Fibroblast of mammary gland (primary cell): Measurements from ENCODE around the gene CLPX.
A peak's percentile ranks its signal among the peaks of the same experiment; 100 is the strongest.

ENCODE experiments used
- DNase-seq: peaks from one replicate; pipeline ENCODE4 v3.0.0-alpha.2; 2010; ENCODE audit warnings: low read depth
- H3K4me3 ChIP-seq: 2 replicates; pipeline ENCODE4 v1.5.1; 2011; ENCODE audit warnings: low read depth, mild to moderate bottlenecking, low read length, moderate library complexity; ENCODE audit not compliant: control insufficient read depth
- TF ChIP-seq, protein P1 (sequence below): conservative IDR thresholded peaks from 2 replicates; pipeline ENCODE4 v1.5.1; 2011; ENCODE audit warnings: low read depth, low read length, inconsistent platforms; ENCODE audit not compliant: control insufficient read depth, insufficient read depth

The CLPX gene

GRCh38 chr15:65133548-65134200 lies 51.5 kb downstream of the CLPX start, which contains the start of gene PDCD7:
Gene PDCD7, minus strand, starts transcription at chr15:65133808. Its CDS starts 27 bp downstream, at chr15:65133781.
- TF ChIP-seq, protein P1, sequence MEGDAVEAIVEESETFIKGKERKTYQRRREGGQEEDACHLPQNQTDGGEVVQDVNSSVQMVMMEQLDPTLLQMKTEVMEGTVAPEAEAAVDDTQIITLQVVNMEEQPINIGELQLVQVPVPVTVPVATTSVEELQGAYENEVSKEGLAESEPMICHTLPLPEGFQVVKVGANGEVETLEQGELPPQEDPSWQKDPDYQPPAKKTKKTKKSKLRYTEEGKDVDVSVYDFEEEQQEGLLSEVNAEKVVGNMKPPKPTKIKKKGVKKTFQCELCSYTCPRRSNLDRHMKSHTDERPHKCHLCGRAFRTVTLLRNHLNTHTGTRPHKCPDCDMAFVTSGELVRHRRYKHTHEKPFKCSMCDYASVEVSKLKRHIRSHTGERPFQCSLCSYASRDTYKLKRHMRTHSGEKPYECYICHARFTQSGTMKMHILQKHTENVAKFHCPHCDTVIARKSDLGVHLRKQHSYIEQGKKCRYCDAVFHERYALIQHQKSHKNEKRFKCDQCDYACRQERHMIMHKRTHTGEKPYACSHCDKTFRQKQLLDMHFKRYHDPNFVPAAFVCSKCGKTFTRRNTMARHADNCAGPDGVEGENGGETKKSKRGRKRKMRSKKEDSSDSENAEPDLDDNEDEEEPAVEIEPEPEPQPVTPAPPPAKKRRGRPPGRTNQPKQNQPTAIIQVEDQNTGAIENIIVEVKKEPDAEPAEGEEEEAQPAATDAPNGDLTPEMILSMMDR: no peak

DNA sequence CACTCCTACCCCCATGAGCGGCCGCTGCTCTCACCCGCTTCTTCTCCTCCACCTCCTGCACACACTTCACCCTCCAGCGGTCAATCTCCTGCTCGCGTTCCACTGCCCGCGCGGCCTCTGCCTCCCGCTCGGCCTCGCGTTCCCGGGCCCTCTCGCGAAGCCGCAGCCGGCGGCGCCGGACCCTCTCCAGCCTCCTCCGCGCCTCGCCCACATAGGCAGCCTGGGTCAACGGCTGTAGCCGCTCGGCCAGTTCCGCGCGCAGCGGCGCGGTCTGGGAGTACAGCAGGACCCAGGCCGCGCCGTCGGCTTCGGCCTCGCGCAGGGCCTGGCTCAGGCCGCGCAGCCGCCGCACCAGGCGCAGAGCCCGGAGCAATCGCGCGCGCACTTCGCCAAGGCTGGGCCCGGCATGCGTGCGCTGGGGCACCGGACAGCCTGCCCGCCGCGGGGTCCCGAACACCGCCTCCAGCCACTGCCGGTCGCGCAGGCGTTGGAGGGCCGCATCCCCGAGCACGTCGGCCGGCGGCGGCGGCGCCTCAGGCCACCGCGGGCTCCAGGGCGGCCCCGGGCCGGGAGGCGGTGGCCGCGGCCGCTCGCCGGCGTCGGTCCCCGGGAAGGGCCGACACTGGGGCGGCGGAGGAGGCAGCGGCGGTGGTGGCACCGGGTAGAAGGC lies 52.1 kb downstream of the CLPX start:
- DNase-seq: peak; percentile 47
- peak overlapping the region; percentile 84 for H3K4me3 ChIP-seq
- TF ChIP-seq, protein P1: no peak

More at GRCh38 chr15:65133548-65134200, 51.5 kb downstream of the CLPX start, which contains the start of gene PDCD7:
- peak within 1 kb of the TSS; percentile 84 for H3K4me3 ChIP-seq
- DNase-seq: peak; percentile 92

DNA sequence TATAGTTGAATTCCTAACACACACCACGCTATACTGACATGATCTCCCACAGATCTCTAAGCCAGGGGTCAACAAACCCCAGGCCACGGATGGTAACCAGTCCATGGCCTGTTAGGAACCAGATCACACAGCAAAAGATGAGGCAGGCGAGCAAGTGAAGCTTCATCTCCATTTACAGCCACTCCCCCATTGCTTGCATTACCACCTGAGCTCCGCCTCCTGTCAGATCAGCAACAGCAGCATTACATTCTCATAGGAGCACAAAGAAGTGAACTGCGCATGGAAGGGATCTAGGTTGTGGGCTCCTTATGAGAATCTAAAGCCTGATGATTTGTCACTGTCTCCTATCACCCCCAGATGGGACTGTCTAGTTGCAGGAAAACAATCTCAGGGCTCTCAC lies 54.2 kb downstream of the CLPX start:
- H3K4me3 ChIP-seq: no peak overlapping the region

GRCh38 chr15:65115542-65115941 lies 69.6 kb downstream of the CLPX start:
- no peak for DNase-seq
- TF ChIP-seq, protein P1: no peak

More for the DNA sequence above, 54.2 kb downstream of the CLPX start:
- no peak for DNase-seq
- TF ChIP-seq, protein P1: no peak

GRCh38 chr15:65115086-65115485 lies 70.1 kb downstream of the CLPX start, which contains the start of gene UBAP1L:
Gene UBAP1L, minus strand, starts transcription at chr15:65115200. Its CDS starts 8,985 bp downstream, at chr15:65106215.
- no peak within 1 kb of the TSS for H3K4me3 ChIP-seq
- TF ChIP-seq, protein P1: no peak
- DNase-seq: no peak

More at GRCh38 chr15:65115542-65115941, 69.6 kb downstream of the CLPX start:
- H3K4me3 ChIP-seq: no peak overlapping the region

GRCh38 chr15:65110676-65111292 lies 74.4 kb downstream of the CLPX start:
- peak; percentile 51 for DNase-seq
- H3K4me3 ChIP-seq: no peak overlapping the region
- TF ChIP-seq, protein P1: no peak
